NCI-H1105 treated with DMSO at 0.1 percent for 48 hours (cell line): ENCODE results near the gene RSPH1.

Source experiments
- DNase-seq: peaks from one replicate; lab custom pipeline; 2025; lab: John Stamatoyannopoulos, UW

The RSPH1 gene

DNA sequence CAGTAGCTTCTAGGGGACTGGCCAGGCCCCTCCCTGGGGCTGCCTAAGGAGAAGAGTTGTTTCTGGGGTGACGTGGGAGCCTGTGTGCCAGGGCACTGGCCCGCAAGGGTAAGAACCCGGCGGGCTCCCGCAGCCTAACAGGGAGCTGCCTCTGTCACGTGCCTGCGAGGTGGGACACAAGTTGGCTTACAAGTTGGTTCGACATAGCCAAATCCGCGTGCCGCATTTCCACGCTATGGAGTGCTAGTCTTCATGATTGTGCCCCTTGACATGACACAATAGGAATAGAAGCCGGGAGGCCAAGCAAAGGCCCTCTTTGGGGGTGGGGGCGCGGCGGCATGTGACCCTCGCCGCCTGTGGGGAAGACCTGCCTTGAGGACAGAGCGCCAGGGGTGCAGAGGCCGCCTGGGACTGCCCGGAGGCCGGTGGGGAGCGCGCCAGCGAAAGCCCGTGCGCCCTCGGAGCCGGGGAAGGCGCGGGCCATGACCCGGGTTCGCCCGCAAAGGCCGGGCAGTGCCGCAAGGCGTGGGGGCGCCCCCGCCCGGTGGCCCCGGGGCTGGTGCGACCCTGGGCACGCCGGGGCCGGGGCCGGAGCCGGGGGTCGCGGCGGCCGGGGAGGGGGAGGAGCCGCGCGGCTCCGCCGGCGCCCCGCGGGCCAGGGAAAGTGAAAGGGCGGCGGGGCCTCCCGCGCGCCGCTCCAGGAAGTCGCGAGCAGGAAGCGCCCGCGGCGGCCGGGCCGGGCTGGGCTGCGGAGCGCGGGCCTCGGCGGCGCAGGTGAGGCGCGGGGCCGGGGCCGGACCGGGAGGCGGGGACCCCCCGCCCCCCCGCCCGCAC is 17.3 kb upstream of the RSPH1 start, which contains the start of gene SLC37A1:
Gene SLC37A1, plus strand, starts transcription at position 702 of the 834 bp plus-strand sequence. CDS start 4,603 bp downstream, outside the sequence.
- DNase-seq, result no peak

DNA sequence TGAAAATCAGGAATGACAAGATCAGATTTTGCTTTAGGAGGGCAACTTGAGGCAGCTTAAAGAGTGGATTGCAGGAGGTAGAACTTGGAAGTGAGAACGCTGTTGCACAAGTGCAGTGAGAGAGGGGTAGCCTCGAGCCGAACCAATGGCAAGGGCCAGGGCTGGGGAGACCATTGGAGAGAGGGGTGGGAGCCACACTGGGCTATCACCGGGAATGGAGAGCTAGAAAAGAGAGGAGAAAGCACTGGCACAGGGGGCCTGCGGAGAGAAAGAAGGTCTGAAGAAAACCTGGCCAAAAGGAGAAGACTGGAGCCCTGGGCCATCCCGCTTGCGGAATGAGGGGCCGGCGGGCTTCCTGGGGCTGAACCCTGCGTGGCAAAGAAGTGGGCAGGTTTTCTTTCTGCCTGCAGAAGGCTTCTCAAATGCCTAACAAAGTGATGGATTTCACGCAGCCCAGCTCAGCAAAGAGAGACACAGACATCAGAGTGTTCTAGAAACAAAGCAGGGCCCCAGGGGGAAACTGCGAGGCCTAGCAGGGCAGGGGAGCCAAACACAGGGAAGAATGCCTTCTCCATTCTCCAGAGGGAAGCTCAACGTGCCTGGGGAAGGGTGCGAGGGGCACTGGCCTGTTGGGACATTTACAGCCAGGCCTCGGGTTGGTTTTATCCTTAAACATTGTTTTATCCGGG is 16.5 kb upstream of the RSPH1 start:
- no peak for DNase-seq

DNA sequence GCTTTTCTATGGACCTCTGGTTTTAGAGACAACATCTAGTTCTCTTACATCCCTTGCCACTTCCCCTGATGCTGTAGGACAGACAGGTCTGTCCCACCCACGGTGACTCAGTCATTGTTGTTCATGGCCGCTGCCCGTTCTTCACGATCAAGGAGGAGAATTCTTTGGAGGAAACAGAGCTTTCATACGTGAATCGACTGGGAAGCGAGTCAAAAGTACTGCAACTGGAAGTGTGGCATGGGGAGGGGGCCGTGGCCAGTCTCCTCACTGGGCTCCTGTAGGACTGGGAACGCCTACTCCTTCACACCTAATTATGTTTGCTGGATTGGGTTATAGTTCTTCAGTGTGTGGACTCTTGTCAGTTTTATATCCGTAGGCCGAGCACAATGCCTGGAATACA is 13.2 kb upstream of the RSPH1 start:
- DNase-seq, result no peak

DNA sequence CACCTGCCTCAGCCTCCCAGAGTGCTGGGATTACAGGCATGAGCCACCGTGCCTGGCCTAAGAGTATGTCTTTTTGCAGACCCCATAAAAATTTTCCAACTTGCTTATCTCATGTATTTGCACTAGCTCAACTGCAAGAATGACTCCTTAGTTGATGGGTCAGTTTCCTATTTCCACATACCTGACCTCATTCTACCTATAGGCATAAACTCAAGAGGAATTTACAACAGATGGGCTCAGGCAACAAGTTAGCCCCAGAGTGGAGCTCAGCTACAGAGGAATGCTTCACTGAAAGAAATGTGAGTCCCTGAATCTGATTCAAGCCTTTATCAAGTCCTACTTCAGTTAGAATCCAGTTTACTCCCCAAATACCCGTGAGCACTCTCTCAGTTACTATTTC is 12.3 kb upstream of the RSPH1 start:
- no peak for DNase-seq

DNA sequence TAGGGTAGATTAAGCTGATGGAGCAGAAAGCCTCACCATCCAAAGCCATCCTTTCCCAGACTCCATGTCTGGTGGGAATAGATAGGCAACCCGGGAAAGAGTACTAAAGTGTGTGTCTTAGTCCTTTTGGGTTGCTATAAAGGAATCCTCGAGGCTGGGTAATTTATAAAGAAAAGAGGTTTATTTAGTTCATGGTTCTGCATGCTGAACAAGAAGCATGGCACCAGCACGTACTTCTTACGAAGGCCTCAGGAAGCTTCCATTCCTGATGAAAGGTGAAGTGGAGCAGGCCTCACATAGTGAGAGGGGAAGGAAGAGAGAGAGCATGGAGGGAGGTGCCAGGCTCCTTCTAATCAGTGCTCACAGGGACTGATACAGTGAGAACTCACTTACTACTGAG is 11.4 kb upstream of the RSPH1 start:
- no peak for DNase-seq

DNA sequence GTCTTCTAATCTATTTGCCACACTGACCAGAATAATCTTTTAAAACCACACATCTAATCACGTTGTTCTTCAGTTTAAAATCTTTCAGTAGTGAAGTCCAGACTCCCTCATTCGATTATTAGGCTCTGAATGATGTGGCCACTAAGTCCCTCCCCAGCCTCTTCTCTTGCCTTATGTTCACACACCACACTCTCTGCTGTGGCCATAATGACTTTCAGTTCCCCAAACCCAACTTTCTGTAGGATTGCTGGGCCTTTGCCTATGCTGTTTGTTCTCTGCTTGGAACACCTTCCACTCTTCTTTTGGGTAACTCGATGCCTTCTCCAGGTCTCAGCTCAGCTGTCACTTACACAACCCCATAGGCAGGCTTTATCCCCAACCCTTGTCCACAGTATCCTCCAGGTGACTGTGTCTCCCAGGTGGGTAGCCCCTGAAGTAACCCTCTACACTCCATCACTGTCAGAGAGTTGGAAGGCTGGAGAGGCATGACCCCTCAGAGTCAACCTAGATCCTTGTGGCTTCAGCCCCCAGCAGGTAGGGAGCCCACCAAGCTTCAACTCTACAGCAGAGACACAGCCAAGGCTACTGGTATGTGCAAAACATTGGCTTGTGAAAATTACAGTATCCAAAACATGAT is 9.2 kb upstream of the RSPH1 start:
- DNase-seq, result no peak

DNA sequence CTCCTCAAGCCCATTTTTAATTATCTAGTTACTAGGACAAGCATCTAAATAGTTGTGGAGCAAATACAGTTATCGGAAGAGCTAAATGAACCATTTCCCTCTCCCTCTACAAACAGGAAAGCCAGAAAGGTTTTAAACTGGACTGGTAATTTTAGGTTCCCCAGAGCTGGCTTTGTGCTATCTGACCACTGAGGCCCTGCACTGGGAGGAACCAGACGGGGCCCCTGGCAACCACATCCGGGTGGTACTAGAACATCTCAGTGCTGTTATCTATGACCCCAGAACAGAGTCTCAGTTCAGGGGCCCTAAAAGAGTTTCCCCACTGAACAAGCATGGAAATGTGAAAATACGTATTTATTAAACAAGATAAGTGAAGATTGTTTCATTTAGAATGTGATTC is 7.7 kb upstream of the RSPH1 start:
- no peak for DNase-seq

DNA sequence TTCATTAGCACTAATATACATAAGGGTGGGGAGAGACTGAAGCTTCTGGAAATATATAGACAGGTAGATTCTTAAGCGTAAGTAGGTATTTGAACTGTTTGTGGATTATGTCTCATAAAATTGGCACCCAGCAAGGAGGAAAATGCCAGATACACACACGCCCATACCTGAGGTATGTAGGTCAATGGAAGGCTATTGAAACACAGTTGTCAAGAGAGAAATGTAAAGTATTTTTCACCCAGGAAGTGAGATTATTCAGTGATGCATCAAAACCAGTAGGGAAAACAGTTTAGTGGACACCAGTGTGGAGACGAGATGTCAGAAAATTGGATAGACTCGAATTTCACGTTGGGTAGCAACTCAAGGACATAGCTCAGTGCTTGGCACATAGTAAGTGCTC is 4.7 kb upstream of the RSPH1 start:
- DNase-seq, result no peak

DNA sequence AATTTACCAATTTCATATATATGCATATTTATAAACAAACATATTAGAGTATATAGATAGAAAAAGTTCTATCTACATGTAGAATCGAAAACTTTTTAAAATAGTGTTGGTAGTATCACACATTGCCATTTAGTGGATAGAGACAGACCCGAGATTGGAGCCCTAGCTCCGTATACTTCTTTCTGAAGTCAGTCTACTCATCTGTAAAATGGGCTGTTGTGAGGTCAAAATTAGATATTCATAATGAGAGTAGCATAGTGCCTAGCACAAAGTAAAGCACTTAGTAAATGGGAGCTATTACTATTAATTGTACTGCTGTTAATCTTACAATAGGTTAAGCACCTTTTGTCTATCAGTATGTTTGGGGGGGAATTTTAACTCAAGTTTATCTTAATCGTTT is 4.2 kb upstream of the RSPH1 start:
- no peak for DNase-seq

DNA sequence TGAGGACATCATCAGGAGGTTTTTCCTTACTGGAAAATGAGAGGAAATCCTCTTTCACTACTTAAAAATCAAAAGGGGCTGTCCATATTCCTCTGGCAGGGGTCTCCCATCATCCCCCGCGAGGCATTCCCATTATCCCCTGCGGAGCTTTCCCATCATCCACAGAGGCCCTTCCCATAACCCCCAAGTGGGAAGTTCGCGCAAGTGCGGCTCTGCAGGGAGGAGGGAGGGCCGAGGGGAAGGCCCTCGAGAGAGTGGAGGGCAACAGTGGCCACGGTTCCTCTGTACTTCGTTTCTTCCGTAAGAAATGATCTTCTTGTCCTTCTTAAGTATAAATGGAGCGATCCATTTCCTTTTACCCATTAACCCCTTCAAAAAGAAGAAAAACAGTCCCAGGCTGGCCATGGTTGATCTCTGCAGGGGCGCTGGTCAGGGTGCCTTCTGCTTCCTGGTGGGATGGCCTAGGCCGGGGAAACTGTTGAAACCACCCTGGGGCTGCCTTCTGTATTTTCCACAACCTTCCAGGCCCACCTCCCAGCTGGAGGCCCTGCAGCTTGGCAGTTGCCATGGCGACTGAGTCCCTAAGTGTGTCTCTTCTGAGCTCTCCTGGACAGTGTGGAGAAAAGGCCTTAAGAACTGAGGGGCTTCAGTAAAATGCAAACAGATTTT is 3.6 kb upstream of the RSPH1 start:
- DNase-seq, result peak; percentile 5

DNA sequence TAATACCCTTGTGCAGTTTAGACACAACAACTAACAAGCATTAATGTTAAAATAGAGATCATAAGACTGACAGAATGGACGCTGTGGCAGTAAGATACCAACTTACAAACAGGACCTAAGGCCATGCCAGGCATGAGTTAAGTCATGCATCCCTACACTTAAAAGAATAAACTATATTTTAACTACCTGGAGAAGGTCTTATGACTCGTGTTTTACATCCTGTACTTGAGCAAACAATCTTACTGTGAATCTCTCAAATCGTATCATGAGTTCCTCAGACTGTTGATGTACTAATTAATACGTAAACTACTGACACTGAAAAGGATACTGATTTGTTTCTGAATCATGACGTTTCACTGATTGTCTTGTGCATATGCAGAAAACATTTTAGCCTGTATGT is 2.0 kb upstream of the RSPH1 start:
- DNase-seq, result no peak

DNA sequence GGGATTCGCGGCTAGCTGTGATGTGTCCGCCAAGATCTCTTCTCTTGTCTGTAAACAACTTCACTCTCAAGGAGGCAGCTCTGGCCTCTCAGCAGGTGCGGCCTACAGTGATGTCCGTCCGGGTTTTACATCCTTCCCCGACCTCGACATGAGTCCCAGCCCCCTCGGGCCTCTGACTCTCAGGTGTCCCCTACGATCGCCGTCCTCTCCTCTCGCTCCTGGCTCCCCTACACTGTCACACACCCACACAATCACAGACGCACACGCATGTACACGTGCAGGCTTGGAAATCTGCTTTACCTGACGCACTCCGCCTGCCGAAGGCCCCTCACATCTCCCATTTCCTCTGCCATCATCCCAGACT is 797 bp upstream of the RSPH1 start:
- DNase-seq, result peak; percentile 26

DNA sequence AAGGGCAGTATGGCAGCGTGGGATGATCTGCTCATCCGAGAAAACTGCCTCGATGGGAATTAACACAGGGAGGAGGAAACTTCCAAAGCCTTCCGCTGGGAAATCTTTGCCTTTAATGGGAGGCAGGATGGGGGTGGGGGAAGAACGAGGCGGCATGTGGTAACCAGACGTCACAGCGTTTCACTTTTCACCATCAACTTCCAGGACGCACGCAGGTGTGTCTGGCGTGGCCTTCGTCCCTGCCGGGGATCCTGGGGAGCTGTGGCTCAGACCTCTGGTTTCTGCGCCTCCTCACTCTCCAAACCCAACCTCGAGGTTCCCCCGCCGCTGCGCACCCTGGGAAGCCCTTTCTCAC is 282 bp downstream of the RSPH1 start:
- peak; percentile 73 for DNase-seq

DNA sequence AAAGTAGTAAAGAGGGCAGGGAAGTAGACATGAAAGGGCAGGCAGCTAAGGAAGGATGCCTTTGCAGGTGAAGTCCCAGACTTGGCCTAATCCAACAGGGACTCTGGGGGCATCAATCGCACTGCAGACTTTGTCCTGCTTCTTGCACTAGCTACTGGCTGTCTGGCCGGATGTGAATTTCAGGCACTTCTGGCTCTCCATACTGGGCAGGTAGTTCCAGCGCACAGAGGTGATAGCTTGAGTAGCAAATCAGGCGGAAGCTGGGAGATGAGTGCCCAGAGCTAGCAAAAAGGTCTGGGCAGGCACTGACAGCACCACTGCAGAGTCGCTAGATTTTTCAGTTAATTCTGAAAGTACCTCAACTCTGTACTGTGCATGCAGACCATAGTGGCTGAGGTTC is 997 bp downstream of the RSPH1 start:
- no peak for DNase-seq

DNA sequence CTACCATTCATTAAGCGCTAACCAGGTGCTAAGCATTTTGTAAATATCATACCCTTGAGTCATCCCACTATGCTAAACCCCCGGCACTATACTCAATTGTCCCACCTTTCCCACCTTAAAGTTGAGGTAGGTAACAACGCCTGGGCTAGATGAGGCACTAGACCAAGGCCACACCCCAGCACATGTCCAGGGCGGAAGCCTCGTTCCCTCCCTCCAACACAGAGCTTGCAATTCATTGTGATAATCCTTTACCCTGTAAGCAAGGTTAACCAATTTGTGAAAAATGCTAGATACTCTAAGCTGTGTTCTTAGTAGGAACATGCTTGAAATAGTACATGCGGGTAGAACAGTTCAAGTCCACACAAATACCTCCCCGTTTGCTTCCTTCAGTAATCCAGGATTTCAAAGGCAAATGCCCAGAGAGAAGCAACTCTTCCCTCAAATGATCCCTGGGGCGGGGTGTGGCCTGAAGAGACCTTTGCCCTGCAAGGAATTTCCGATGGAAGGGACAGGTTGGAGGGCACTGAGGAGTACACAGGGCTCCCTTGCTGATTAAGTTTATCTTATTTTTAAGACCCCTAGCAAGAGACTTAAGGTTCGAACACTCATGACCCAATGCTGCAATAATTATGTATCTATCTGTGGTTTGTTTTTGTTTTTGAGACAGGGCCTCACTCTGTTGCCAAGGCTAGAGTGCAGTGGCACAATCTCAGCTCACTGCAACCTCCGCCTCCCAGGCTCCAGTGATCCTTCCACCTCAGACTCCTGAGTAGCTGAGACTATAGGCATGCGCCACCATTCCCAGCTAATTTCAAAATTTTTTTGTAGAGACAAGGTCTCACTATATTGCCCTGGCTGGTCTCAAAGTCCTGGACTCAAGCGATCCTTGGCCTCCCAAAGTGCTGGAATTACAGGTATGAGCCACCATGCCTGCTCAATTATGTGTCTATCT is 2.6 kb downstream of the RSPH1 start:
- no peak for DNase-seq

DNA sequence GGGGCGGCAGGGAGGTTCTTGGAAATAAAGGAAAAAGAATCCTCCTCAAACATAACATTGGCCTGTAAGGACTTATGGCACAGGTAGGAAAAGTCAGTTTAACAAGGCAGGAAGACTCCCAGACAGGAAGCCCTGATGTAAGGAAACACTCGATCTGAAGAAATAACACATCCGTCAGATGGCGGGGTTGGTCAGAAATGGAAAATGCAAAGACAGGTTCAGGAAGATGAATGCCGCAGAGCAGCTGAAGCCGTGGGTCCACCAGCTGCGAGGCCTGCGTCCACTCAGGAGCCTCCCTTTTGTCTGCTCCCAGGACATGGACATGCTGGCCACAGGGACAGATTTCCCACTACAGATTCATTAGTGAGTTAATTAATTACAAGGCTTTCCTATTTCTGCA is 3.8 kb downstream of the RSPH1 start:
- DNase-seq, result no peak

DNA sequence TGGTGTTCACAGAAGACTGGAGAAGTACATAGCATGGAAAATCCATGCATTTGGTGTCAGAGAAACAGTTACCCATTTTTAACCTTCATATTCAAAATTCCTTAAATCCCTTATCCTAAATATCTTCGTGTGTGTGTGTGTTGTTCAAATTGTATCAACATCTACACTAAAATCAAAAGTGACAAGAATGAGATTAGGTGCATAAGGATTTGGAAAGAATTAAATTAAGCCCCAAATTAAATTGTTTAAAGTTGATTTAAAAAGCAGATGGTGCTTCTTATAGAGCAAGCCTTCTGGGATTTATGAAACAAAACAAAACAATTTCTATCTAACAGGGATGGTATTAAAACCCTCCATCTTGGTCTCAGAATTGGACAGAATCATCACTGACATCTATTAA is 4.7 kb downstream of the RSPH1 start:
- no peak for DNase-seq

DNA sequence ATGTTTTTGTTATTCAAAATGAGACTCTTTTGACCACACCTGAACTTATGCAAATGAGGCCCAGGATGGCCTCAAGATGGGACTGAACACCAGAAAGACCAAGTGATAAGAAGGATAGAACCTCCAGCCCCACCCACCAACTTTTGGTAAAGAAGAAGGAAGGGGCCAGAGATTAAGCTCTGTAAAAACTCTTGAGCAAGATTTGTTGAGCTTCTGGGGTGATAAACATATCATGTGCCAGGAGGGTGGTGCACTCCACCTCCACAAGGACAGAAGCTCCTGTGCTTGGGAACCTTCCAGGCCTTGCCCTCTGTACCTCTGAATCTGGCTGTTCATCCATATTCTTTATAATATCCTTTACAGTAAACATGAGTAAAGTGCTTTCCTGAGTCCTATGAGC is 5.3 kb downstream of the RSPH1 start:
- DNase-seq, result no peak

DNA sequence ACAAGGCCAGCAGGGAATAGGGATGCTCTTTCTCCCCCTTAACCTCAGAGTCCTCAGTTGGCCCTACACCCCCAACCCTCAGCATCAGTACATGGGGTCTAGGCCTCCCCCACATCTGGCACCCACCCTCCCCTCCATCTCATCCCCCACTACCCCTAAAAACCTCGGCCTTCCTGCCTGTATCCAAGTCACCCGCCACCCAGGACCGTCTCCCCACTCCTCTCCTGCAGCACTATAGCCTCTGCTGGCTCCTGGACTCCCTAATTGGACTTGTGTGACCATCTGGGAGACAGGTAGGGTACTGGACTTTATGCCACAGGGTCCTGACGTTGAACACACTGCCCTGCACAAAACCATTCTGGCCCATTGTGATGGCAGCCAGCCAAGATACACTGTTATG is 6.0 kb downstream of the RSPH1 start:
- DNase-seq, result no peak

DNA sequence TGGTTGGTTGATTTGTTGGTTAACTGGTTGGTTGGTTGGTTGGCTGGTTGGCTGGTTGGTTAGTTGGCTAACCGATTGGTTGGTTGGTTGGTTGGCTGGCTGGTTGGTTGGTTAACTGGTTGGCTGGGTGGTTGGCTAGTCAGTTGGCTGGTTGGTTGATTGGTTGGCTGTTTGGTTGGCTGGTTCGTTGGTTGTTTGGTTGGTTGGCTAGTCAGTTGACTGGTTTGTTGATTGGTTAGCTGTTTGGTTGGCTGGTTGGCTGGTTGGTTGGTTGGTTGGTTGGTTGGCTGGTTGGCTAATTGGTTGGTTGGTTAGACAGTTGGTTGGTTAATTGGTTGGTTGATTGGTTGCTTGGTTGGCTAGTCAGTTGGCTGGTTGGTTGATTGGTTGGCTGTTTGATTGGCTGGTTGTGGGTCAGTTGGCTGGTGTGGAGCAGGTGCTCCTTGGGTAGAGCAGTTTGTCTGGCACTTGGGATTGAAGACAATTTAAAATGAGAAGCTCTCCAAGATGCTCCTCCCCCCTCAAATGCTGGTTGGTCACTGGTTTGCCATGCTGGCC is 6.9 kb downstream of the RSPH1 start:
- no peak for DNase-seq

DNA sequence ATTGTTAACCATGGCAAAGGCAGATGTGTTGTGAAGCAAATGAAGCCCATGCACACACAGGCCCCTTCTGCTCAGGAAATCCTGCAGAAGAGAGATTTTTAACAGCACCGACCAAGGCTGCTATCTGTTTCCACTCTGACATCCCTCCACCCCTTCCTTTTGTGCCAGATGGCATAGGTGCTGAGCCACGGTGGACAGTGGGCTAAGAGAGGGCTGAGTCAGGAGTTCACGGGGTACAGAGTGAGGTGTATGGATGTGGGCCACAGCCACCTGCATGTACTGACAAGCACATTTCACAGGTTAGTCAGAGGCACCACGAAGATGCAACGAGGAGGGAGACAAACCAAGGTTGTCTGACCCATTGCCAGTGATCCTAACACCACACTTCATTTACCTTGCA is 9.5 kb downstream of the RSPH1 start:
- no peak for DNase-seq
